HEK293T (cell line): ENCODE results near the gene TTLL12.

Source experiments
- CTCF ChIA-PET: fragments of 350-600 bp; formaldehyde crosslinking; extraction: SDS; loops from one replicate; lab custom pipeline; 2021; ENCODE audit warnings: antibody characterized with exemption, inconsistent platforms; lab: Yijun Ruan, JAX
- POLR2A ChIA-PET: fragments of 350-600 bp; formaldehyde crosslinking; extraction: SDS; loops from one replicate; lab custom pipeline; 2020; ENCODE audit warnings: antibody characterized with exemption, inconsistent platforms; lab: Yijun Ruan, JAX
- DNase-seq: peaks from one replicate; pipeline ENCODE4 v3.0.0; 2012; ENCODE audit warnings: mixed read lengths; ENCODE audit errors: extremely low spot score
- ARNT ChIP-seq: fragments of 450-650 bp; IDR thresholded peaks from 2 replicates; pipeline ENCODE4 v1.6.1; 2017; ENCODE audit warnings: mild to moderate bottlenecking
- BHLHE40 ChIP-seq: fragments of 450-650 bp; IDR thresholded peaks from 2 replicates; pipeline ENCODE4 v1.6.1; 2016; ENCODE audit warnings: mild to moderate bottlenecking, moderate library complexity, borderline replicate concordance
- CTBP1 ChIP-seq: fragments of 450-650 bp; IDR thresholded peaks from 2 replicates; pipeline ENCODE4 v1.6.1; 2016; ENCODE audit warnings: borderline replicate concordance
- ELF4 ChIP-seq: fragments of 450-650 bp; IDR thresholded peaks from 2 replicates; pipeline ENCODE4 v1.6.1; 2017; ENCODE audit warnings: antibody characterized with exemption
- FOXA1 ChIP-seq: fragments of 450-650 bp; IDR thresholded peaks from 2 replicates; pipeline ENCODE4 v1.6.1; 2016; ENCODE audit warnings: mild to moderate bottlenecking
- FOXK2 ChIP-seq: fragments of 450-650 bp; IDR thresholded peaks from 2 replicates; pipeline ENCODE4 v1.6.1; 2016; ENCODE audit warnings: mild to moderate bottlenecking
- FOXM1 ChIP-seq: fragments of 450-650 bp; IDR thresholded peaks from 2 replicates; pipeline ENCODE4 v1.6.1; 2017; ENCODE audit warnings: mild to moderate bottlenecking, borderline replicate concordance
- HDGF ChIP-seq: fragments of 450-650 bp; IDR thresholded peaks from 2 replicates; pipeline ENCODE4 v1.6.1; 2017; ENCODE audit warnings: antibody characterized with exemption, borderline replicate concordance
- L3MBTL2 ChIP-seq: fragments of 450-650 bp; conservative IDR thresholded peaks from 2 replicates; pipeline ENCODE4 v1.6.1; 2016; ENCODE audit warnings: mild to moderate bottlenecking
- LEF1 ChIP-seq: fragments of 450-650 bp; IDR thresholded peaks from 2 replicates; pipeline ENCODE4 v1.6.1; 2017; ENCODE audit warnings: mild to moderate bottlenecking, borderline replicate concordance
- NFRKB ChIP-seq: fragments of 450-650 bp; IDR thresholded peaks from 2 replicates; pipeline ENCODE4 v1.6.1; 2016; ENCODE audit warnings: mild to moderate bottlenecking, moderate library complexity
- PKNOX1 ChIP-seq: fragments of 450-650 bp; IDR thresholded peaks from 2 replicates; pipeline ENCODE4 v1.6.1; 2016
- SP1 ChIP-seq: fragments of 450-650 bp; IDR thresholded peaks from 2 replicates; pipeline ENCODE4 v1.6.1; 2017
- SUZ12 ChIP-seq: fragments of 450-650 bp; IDR thresholded peaks from 2 replicates; pipeline ENCODE4 v1.6.1; 2016; ENCODE audit warnings: mild to moderate bottlenecking
- TARDBP ChIP-seq: fragments of 450-650 bp; IDR thresholded peaks from 2 replicates; pipeline ENCODE4 v1.6.1; 2016
- ZNF384 ChIP-seq: fragments of 450-650 bp; IDR thresholded peaks from 2 replicates; pipeline ENCODE4 v1.6.1; 2016

The TTLL12 gene

DNA sequence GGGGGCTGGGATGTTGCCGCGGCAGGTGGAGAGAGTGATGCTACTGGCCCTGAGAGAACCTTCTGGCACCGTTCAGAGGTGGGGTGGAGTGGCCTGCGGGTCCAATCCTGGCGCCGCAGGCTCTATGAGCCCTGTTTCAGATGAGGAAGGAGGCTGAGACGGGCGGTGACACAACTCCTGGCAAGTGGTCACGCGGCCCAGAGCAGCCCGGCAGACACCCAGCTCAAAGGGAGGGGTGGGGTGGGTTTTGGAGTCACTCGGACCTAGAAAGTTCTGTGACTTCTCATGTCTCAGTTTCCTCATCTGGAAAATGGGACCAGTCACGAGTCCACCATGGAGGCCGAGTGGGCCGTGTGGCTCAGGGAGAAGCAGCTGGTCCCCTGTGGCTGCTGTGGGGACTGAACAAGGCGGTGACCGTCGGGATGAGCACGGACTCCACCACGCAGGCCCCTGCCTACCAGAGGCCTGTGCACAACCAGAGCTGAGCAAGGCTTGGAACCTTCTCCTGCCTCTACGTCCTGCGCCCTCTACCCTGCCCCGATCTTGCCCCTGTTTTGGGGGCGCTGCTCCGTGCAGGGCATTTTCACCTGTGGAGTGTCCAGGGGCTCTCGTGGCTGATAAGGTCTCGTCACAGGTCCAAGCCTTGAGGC lies 31.9 kb downstream of the TTLL12 start:
- no peak for DNase-seq
- no peak for TF ChIP-seq NFRKB
- TF ChIP-seq HDGF = no peak
- TF ChIP-seq L3MBTL2 = no peak
- no peak for TF ChIP-seq TARDBP
- TF ChIP-seq ZNF384 = no peak
- TF ChIP-seq PKNOX1 = no peak
- TF ChIP-seq FOXA1 = no peak
- no peak for TF ChIP-seq LEF1
- ChIA-PET POLR2A (no interaction called here), CTCF (no interaction called here)

DNA sequence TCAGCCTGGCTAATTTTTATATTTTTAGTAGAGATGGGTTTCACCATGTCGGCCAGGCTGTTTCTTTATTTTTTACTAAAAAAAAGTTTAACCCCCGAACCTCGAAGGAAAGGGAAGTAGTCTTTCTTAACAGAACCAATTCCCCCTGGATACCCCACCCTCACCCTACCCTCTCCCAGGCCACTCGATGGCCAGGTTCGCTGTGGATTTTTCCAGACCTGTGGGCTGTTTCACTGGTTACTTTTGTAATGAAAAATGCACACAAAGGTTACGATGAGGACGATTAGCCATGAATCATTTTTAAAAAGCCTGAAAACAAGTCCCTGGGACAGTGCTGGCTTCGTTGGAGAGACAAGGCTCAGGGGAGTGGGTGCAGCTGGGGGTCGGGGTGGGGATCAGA lies 33.0 kb downstream of the TTLL12 start:
- ChIA-PET CTCF (no interaction called here), POLR2A (no interaction called here)
- DNase-seq = no peak
- no peak for TF ChIP-seq SP1

GRCh38 chr22:43152357-43153071 lies 34.4 kb downstream of the TTLL12 start:
- TF ChIP-seq FOXM1 = no peak
- no peak for TF ChIP-seq FOXA1
- TF ChIP-seq SUZ12 = no peak
- TF ChIP-seq TARDBP = no peak
- no peak for TF ChIP-seq HDGF
- TF ChIP-seq ELF4 = no peak
- no peak for TF ChIP-seq FOXK2
- TF ChIP-seq ZNF384 = no peak
- no peak for TF ChIP-seq SP1
- no peak for TF ChIP-seq CTBP1
- TF ChIP-seq BHLHE40 = no peak
- no peak for TF ChIP-seq PKNOX1
- no peak for TF ChIP-seq LEF1
- no peak for TF ChIP-seq NFRKB
- TF ChIP-seq ARNT = no peak
- TF ChIP-seq L3MBTL2 = no peak
- ChIA-PET POLR2A (interaction anchor here (1.1 kb wide), 1 partner anchor 35 kb away, joined by 4 read pairs; no protein-coding TSS in a partner anchor), CTCF (no interaction called here)
- no peak for DNase-seq

DNA sequence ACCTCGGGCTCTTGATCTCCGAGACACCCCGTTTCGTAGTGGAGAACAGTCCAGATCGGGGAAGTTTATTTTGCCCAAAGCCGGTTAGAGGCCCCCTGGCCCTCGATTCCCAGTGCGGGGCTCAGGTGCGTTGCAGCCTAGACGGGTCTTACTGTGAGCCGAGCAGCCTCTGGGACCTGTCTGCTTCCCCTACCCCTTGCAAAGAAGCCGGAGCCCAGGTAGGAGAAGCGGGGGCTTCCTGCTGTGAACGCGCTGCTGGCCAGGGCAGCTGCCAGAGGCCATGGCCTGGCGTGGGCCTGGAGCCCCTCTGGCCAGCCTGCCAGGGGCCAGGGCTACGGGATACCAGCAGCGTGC lies 35.0 kb downstream of the TTLL12 start:
- TF ChIP-seq SUZ12 (no peak), L3MBTL2 (0 out of 2 replicates have a peak, but pooled peaks have one; percentile 25), LEF1 (no peak)
- ChIA-PET CTCF (no interaction called here), POLR2A (no interaction called here)
- no peak for DNase-seq

DNA sequence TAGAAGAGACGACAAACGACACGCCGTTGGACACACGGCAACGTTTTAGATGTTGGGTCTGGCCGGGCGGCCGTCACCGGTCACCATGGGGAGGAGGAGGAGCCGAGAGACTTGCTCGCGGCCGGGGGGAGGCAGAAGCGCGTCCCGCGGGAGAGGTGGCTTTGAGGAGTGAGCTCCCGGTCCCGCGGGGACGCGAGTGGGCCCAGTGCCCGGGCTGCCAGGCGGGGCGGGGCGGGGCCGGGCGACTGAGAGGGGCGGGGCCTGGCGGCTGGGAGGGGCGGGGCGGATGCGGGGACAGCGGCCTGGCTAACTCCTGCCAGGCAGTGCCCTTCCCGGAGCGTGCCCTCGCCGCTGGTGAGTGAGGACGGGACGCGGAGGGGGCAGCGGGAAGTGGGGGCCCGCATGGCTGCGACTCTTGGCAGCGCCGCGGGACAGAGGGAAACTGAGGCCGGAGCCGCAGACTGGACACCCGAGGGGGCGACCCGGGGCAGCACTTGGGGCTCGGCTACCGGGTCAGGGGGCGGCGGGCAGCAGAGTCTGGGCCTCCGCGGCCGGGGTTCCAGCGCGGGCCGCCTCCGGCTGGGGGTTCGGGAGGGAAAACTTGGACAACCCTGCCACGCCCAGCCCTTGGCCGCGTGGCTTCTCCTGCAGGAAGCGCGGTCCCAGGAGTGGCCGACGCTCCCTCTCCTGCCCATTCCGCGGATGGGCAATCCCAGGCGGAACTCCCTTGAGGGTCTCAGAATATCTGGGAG lies 35.5 kb downstream of the TTLL12 start, which contains the start of gene TSPO:
TSS of gene TSPO (plus strand) at position 309 of the 752 bp plus-strand sequence. CDS start 7,680 bp downstream, outside the sequence.
- ChIA-PET CTCF (no interaction called here), POLR2A (interaction anchor here (0.8 kb wide), 1 partner anchor 61 kb away, joined by 3 read pairs; no protein-coding TSS in a partner anchor)
- TF ChIP-seq FOXK2 = no peak
- TF ChIP-seq L3MBTL2 = peak; percentile 93
- DNase-seq = peak; percentile 80

DNA sequence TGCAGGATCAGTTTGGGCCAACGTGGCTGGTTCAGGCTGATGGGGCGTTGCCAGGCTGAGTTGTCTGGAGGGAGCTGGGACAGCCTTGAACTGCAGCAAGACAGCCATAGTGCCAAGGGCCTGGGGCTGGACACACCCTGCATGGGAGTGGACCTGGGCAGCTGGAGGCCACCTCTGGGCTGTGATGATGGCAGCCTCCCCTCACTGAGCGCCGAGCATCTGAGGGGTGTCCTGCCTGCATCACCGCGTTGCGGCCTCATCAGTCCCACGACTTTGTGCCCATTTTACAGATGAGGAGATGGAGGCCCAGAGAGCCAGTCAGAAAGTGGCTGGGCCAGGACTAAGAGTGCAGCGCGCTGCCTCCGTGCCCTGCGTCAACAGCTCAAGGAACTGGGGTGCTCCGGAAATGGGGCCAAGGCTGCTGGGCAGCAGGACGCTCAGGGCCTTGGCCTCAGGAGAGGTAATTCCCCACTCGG lies 36.2 kb downstream of the TTLL12 start:
- no peak for DNase-seq
- POLR2A ChIA-PET = interaction anchor here (0.8 kb wide), 1 partner anchor 62 kb away, joined by 3 read pairs; no protein-coding TSS in a partner anchor
- TF ChIP-seq SP1 (no peak), ZNF384 (no peak), FOXA1 (no peak), L3MBTL2 (no peak), ARNT (no peak), NFRKB (no peak), TARDBP (no peak), LEF1 (no peak), HDGF (no peak), CTBP1 (no peak), FOXK2 (no peak), BHLHE40 (no peak), FOXM1 (no peak), SUZ12 (no peak), ELF4 (no peak)
- CTCF ChIA-PET = no interaction called here

GRCh38 chr22:43148581-43148980 lies 38.4 kb downstream of the TTLL12 start:
- ChIA-PET POLR2A (interaction anchor here (0.6 to 1.2 kb wide), 2 partner anchors 39 to 775 kb away, joined by 3 to 4 read pairs; partner anchors contain the start of gene PNPLA3), CTCF (no interaction called here)
- no peak for DNase-seq
- TF ChIP-seq TARDBP (no peak), FOXK2 (no peak), CTBP1 (no peak), SP1 (no peak)
